HTERT RPE-1 (cell line): ENCODE data around the gene CARM1.
"Not testable (repeated sequence)": the region's sequence is repeated elsewhere in the genome, so short reads cannot be mapped to it uniquely, and the experiment has no call there.

Source experiments
- in situ Hi-C: fragments of 300-500 bp; cut with MboI; formaldehyde crosslinking; loops from 4 replicates; pipeline ENCODE4 v1.14.3; 2020; ENCODE audit warnings: low sequenced_read_pairs

Gene CARM1

DNA sequence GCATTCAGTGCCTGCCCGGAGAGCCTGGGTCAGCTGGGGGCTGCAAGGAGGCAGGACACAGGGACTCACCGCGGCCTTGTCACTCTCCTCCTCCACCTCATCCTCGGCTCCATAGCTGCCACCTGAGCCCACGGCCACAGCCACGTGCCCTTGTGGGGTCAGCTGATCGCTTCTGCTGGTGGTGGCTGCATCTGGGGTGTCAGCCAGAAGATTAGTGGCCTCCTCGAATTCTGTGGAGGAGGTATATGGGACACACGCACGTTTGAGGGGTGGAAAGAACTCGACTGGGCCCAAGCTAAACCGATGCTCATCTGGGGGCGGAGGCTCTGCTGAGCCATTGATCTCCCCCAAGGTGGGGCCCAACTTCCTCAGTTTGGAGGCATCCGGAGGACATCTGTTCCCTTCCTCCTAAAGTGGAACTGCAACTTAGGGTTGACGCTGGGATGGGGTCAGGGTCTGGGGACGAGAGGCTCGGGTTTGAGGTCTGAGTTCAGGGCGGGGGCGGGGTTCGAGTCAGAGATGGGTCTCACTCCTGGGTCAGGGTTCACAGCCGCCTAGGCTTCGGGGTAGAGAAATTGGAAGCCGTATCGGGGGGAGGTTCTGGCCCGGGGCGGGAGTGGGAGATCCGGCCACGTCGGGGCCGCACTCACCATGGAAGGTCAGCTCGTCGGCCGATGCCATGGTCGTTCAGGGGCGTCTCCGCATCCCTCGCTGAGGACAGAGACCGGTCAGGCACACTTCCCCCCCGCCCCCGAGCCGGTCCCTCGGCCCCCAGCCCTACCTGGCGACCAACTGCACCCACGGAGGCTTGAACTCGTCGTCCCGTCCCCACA, 56.6 kb downstream of the CARM1 start:
- in situ Hi-C loops, result no loop called here

DNA sequence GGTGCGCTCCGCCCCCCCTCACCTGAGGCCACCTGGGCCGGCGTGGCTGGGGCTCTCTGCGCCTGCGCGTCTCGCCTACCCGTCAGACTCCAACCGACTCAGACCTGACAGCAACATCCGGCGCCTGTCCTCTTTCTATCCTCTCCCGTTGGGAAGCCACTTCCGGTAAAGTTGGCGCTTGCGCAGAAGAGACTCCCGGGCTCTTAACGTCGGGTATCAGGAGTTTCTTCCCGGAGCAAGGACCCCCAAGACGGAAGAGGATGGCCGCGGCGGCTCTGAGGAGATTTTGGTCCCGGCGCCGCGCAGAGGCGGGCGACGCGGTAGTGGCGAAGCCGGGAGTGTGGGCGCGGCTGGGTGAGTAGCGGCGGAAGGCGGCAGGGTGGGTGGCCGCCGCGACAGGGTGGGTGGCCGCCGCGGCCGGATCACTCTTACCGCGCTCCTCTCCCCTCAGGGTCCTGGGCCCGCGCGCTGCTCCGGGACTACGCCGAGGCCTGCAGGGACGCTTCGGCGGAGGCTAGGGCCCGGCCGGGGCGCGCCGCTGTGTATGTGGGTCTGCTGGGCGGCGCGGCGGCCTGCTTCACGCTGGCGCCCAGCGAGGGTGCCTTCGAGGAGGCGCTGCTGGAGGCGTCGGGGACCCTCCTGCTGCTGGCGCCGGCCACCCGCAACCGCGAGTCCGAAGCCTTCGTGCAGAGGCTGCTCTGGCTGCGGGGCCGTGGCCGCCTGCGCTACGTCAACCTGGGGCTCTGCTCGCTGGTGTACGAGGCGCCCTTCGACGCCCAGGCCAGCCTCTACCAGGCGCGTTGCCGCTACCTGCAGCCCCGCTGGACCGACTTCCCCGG, 57.4 kb downstream of the CARM1 start, which contains the start of the genes TIMM29 and YIPF2:
TSS of gene TIMM29 (plus strand) at position 249 of the 839 bp plus-strand sequence. CDS start at position 261, 12 bp downstream.
TSS of gene YIPF2 (minus strand) at position 77 of the 839 bp plus-strand sequence. CDS start 229 bp downstream, outside the sequence.
- in situ Hi-C loops, result no loop called here

DNA sequence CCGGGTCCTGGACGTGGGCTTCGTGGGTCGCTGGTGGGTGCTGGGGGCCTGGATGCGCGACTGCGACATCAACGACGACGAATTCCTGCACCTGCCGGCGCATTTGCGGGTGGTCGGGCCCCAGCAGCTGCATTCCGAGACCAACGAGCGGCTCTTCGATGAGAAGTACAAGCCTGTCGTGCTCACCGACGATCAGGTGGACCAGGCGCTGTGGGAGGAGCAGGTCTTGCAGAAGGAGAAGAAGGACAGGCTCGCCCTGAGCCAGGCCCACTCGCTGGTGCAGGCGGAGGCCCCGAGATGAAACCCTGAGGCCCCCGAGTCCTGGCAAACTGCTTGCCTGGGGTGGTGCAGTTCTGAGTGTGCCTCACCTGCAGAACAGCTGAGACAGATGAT, 58.0 kb downstream of the CARM1 start:
- in situ Hi-C loops, result no loop called here

DNA sequence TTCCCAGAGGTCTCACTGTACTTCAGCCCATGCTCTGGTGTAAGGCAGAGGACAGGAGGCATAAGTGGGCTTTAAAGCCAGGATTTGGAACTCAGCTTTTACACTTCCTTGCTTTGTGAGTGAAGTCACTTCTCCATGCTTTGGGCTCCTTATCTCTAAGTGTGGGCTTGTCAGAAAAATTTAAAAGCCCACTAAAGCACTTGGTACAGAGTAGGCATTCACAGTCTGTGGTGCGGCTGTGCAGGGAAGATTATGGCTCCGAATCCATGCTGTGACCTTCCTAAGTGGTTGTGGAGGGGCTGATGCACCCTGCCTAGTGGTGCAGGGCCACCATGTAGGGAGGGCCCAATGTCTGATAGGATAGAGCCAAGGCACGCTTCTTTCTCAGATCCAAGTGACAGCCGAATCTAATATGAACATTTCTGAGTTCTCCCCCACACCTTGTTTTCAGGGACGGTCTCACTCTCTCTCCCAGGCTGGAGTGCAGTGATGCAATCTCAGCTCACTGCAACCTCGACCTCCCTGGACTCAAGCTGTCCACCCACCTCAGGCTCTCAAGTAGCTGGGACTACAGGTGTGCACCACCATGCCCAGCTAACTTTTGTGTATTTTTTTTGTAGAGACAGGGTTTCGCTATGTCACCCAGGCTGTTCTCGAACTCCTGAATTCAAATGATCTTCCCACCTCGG, 64.2 kb downstream of the CARM1 start:
- in situ Hi-C loops, result no loop called here

DNA sequence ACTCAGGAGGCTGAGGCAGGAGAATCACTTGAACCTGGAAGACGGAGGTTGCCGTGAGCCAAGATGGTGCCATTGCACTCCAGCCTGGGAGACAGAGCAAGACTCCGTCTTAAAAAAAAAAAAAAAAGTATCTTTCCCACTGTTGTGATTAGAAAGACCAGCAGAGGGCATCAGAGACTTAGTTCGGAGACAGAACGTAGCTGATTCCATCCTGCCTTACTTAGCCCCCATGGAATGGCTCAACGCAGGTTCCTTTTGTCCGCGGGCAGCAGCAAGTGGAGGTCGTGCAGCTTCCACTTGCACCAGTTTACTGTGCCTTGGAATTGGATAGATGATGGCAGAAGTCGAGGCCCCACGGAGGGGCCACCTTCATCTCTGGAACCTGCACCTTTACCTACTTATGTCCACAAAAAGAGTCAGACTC, 65.3 kb downstream of the CARM1 start:
- in situ Hi-C loops, result no loop called here

DNA sequence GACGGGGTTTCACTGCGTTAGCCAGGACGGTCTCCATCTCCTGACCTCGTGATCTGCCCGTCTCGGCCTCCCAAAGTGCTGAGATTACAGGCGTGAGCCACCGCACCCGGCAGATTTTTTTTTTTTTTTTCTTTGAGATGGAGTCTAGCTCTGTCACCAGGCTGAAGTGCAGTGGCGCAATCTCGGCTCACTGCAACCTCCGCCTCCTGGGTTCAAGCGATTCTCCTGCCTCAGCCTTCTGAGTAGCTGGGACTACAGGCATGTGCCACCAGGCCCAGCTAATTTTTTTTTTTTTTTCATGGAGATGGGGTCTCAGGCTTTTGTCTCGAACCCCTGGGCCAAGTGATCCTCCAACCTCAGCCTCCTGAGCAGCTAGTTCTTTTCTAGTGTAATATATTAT, 70.3 kb downstream of the CARM1 start:
- in situ Hi-C loops, result not testable (repeated sequence)

DNA sequence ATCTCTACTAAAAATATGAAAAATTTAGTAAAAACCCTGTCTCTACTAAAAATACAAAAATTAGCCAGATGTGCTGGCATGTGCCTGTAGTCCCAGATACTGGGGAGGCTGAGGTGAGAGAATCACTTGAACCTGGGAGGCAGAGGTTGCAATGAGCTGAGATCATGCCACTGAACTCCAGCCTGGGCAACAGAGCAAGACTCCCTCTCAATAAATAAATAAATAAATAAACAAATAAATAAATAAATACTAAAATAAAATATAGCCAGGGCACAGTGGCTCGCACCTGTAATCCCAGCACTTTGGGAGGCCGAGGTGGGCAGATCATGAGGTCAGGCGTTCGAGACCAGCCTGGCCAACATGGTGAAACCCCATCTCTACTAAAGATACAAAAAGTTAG, 72.1 kb downstream of the CARM1 start:
- in situ Hi-C loops, result not testable (repeated sequence)

DNA sequence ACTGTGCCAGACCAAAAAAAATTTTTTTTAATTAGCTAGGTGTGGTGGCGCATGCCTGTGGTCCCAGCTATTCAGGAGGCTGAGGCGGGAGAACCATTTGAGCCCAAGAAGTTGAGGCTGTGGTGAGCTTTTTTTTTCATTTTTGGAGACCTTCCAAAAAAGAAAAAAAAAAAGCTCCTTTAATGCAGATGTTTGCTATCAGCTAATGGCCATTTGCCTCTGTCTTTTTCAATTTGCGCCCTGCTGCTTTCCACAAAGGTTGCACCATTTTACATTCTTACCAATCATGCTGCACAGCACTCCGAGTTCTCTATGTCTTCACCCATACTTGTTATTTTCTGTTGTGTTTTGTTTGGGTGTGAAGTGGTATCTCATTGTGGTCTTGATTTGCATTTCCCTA, 73.9 kb downstream of the CARM1 start:
- in situ Hi-C loops, result no loop called here

DNA sequence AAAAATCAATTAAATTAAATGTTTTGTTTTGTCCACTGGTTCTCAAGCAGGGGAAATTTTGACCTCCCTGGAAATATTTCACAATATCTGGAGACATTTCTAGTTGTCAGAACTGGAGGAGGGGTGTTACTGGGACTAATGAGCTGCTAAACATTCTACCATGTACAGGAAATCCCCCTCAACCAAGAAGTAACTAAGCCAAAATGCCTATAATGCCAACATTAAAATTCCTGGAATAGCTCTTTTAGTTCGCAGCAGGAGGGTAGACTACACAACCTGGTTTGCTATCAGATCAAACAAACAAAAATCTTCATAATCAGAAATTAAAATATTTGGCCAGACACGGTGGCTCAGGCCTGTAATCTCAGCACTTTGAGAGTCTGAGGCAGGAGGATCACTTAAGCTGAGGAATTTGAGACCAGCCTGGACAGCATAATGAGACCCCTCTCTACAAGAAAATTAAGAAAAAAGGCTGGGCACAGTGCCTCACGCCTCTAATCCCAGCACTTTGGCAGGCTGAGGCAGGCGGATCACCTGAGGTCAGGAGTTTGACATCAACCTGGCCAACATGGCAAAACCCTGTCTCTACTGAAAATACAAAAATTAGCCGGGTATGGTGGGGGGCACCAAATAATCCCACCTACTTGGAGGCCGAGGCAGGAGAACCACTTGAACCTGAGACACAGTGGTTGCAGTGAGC, 75.8 kb downstream of the CARM1 start:
- in situ Hi-C loops, result no loop called here

DNA sequence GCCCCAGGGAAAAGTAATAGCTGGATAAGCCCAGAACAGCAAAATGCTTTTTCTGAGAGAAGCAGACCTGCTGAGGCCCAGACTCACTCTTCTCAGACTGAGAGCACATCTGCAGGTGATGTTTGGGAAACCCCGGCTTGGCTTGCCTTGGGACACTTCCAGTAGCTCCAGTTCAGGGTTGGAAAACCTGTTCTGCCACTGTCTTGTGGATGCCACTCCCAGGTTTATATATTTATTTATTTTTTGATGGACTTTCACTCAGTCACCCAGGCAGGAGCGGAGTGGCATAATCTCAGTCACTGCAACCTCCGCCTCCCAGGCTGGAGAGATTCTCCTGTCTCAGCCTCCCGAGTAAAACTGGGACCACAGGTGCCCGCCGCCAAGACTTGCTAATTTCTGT, 81.5 kb downstream of the CARM1 start:
- in situ Hi-C loops, result no loop called here

DNA sequence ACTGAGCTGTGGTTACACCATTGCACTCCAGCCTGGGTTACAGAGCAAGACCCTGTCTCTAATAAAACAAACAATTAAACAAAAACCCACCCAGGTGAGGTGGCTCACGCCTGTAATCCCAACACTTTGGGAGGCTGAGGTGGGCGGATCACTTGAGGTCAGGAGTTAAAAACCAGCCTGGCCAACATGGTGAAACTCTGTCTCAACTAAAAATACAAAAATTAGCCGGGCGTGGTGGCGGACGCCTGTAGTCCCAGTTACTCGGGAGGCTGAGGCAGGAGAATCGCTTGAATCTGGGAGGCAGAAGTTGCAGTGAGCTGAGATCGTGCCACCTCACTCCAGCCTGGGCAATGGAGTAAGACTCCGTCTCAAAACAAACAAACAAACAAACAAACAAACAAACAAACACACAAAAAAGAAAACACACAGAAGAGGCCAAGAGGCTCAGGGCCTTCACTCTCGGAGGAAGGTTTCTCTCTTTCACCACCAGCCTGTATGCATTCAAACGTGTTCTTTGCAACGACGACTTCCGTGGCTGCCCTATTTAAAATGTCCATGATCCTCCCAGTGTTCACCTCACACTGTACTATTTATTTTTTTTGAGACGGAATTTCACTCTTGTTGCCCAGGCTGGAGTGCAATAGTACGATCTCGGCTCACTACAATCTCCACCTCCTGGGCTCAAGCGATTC, 88.1 kb downstream of the CARM1 start:
- in situ Hi-C loops, result not testable (repeated sequence)

DNA sequence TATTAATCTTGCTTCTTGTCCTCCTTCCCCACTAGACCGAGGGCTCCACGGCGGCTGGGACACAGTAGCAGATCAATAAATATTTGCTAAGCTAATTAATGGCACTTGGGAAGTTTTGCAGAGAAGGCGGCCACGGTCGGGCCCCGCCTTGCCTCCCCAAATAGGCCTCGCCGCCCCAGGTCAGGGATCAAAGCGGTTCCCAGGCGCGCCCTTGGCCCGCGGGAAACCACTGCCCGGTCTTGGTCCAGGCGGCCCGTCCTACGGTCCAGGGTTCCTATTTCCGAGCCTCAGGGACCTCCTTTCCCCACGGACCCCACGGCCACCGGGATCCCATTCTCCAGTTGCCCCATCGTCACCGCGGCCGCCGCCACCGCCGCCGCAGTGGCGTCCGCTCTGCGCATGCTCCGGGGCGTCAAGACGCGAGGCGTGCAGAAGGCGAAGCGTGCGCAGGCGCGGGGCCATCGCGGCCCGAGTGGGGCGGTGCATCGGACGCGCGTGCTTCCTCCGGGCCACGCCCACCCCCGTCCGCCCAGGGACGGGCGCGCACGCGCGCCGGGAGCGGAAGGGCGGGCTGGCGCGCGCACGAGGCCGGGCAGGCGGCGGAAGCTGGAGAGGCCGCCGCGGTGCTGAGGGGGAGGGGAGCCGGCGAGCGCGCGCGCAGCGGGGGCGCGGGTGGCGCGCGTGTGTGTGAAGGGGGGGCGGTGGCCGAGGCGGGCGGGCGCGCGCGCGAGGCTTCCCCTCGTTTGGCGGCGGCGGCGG, 89.1 kb downstream of the CARM1 start, which contains the start of gene SMARCA4:
TSS of gene SMARCA4 (plus strand) at position 717 of the 759 bp plus-strand sequence. CDS start 23,122 bp downstream, outside the sequence.
- in situ Hi-C loops, result no loop called here

DNA sequence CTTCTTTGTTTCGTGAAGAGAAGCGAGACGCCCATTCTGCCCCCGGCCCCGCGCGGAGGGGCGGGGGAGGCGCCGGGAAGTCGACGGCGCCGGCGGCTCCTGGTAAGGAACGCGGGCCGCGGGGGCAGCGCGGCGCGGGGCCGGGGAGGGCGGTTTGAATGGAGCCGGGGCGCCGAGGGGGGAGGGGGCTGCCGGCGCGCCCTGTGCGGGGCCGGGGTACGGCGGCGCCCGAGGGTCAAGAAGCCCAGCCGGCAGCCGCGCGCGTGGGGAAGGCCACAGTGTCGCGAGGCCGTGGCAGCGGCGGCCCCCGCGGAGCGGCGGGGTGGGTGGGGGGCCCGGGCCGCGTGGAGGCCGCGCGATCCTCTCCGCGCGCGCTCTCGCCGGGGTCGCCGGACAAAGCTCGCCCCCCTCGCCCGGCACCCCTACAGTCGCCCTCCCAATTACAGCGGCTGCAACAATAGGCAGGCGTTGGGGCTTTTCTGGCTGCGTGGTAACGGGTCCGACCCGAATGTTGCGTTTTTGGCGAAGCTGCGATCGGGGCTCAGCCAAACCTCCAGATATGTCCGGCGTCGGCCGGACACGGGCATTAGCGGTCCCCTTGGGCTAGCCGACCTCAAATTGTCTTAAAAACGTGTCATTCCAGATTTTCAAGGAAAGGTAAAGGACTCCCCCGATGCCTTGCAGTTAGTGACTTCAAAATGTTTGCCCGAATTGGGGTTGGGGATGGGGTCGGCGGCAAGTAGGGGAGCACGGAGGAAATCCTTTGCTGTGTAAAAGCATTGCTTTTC, 89.9 kb downstream of the CARM1 start:
- in situ Hi-C loops, result no loop called here

DNA sequence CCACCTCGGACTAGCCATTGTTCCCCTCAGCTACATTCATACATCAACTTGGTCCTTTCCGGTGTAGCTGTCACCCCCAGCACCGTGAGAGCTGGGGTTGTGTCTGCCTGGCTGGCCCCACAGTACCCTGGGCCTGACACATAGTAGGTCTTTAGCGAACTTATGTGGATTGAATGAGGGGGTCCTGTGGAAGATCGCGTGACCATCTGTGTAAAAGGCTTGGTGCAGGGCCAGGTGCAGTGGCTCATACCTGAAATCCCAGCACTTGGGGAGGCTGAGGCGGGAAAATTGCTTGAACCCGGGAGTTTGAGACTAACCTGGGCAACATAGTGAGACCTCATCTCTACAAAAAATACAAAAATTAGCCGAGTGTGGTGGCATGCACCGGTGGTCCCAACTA, 91.5 kb downstream of the CARM1 start:
- in situ Hi-C loops, result no loop called here

DNA sequence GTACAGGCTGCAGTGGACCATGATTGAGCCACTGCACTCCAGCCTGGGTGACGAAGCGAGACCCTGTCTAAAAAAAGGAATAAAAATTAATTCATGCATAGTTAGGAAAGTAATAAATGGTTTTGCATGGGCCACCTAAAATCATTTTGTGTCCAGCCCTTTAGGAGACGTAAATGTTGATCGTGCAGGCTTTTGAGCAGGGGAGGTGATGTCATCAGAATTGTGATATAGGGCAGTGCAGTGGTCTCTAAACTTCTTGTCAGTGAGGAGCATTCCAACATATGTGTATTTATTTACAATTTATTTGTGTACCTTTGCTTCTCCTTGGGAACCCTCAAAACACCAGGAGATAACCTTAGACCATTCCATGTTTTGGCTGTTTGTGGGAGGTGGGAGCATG, 92.5 kb downstream of the CARM1 start:
- in situ Hi-C loops, result no loop called here

DNA sequence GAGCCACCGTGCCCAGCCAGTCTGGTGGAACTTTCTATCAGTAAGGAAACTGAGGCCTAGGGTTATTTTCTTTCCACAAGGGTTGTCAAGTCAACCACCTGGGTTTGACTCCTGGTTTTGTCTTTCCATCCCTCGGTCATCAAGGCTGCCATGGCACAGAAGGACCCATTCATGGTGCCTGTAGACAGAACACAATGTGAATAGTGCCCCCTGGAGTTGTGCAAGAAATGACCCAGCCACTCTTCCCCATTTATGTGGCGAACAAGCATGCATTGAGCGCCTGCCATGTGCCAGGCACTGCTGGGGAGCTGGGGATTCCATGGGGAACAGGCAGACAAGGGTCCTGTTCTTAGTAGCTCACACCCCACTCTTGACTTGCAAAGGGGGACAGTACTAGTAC, 93.5 kb downstream of the CARM1 start:
- in situ Hi-C loops, result no loop called here

DNA sequence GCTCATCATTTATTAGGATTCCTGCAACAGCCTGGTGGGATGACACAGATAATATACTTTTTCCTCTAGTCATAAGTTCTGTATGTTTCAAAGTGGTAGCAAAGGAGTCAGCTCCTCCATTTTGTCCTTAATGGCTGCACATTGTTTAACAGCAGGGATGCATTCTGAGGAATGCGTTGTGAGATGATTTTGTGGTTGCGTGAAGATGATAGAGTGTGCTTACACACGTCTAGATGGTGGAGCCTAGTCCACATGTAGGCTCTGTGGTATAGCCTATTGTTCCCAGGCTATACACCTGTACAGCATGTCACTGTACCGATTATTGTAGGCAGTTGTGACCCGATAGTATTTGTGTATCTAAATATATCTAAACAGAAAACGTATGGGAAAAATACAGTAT, 94.0 kb downstream of the CARM1 start:
- in situ Hi-C loops, result no loop called here

DNA sequence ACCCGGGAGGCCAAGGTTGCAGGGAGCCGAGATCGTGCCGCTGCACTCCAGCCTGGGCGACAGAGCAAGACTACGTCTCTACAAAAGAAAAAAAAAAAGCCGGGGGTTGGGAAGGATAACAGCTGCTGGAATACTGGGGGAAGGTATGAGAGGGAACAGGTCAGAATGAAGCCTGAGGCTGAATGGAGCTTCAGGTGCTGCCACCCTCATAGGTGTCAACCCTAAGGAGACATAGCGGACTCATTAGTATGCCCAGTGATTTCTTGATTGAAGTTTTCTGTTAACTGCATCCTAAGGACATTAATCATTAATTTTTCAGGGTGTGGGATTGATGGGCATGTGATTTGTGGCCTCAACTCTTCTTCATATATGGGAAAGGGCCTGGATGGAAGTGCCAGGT, 95.5 kb downstream of the CARM1 start:
- in situ Hi-C loops, result no loop called here
